SK-MEL-5 (cell line): ENCODE measurements around the gene DNAH11. TPM values are rescaled to one million over a fixed set of nuclear protein-coding genes. Genes with fewer than 3 reads are reported as not detected.

Experiments
- DNase-seq: peaks from one replicate; pipeline ENCODE4 v3.0.0-alpha.2; 2016; ENCODE audit warnings: low read depth, low spot score
- in situ Hi-C: cut with HindIII; loops from 2 replicates; pipeline ENCODE4 v1.10.0; 2016; ENCODE audit warnings: low sequenced_read_pairs, high pct_unique_total_duplicates, low pct_unique_long_range_greater_than_20kb
- total RNA-seq: library from RNA; depleted of rRNA; stranded (reverse); fragments of >200 nt; shearing (Covaris generic); gene quantifications from 2 replicates; pipeline ENCODE4 v1.2.3, GENCODE V29; 2014; rRNA removed

DNAH11 gene
- total RNA-seq, 1 experiment from 2014 or later: 0.40 TPM

DNA sequence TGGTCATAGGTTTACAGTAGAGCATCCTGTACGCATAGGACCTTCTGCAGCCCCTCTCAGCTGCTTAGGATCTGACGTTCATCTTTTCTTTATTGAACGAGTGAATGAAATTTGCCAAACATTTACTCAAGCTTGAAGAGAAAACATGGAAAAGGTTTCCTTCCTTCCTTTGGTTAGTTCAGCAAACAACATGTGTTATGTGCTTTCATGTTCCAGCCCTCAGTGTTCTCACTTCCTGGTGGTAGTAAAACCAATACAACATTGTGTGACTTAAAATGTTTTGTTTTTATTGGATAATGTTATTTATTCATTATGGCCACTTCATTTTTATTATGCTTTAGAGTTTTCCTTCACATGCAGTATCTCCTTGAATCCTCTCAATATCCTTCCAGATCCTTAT is 404.2 kb downstream of the DNAH11 start:
- no peak for DNase-seq
- in situ Hi-C loops: no loop called here

DNA sequence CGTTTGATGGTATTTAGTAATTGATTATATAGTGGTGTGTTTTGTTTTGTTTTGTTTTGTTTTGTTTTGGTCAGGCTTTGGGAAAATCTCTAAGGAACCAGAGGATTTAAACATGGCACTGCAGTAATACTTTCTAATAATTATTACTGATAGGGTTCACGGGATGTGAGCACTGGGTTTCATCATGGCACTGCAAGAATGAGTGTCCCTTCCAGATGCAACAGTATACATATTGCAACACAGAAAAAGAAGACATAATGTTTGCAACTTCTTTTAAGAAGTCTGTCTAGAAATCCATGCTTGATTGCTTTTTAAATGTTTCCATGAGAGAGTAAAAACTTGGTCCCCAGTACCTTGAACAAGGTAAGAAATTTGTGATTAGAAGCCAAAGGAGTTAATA is 405.1 kb downstream of the DNAH11 start:
- no peak for DNase-seq
- in situ Hi-C loops: no loop called here

DNA sequence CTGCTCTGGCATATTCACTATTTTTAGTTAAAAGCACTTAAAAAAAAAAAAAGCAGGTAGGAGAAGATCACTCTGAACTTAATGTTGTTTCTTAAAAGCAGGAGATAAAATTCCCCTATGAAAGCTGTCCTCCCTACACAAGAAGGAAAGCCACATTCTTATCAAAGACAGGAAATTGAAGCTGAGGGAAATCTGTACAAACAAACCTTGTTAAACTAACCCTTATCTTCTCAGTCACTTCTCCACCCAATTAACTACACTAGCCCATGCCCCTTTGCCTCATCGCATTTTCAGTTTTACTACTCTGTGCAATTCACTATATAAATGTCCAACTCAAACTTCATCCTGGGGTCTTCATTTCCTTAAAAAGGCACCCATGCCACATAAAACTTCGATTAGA is 405.5 kb downstream of the DNAH11 start:
- DNase-seq: no peak
- in situ Hi-C loops: no loop called here

DNA sequence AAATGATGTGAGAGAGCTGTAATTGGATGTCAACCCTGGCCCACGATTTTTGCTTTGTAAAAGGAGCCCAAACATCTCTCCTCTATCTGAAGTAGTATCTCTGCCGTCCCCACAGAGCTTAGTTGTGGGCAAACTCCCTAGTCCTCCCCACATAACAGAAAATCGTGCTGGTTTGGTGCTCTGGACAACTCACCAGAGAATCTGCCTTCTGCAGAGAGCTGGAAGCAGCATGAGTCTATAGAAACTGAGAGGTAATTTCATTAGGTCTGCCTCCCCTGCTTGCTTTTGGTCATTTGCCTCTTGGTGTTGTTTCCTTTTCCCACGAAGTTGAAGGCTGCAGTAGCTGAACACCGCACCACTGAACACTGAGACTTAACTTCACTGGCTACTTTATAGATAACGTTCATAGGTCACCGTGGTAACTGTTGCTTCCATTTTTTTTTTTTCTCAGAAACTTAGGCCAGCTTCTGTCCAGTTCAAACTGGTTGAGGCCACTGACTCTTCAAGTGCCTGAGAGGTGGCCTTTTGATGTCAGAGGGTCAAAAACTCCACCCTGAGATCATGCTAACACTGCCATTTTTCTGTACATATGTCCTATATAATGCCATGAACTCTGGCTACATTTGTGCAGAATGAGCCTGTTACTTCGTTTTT is 406.2 kb downstream of the DNAH11 start:
- in situ Hi-C loops: no loop called here

More for the DNA sequence above, 406.2 kb downstream of the DNAH11 start:
- no peak for DNase-seq

Other genes starting within 250 kb of the DNAH11 start
- 10.1 and 14.1 TPM in 2 replicates for gene SP4, start 115.0 kb upstream of the DNAH11 start, total RNA-seq